Measurements from ENCODE around the gene JMJD1C.

Gene JMJD1C

GRCh38 chr10:63247771-63248170 is 218.0 kb downstream of the JMJD1C start:
- 0 out of 2 replicates have a peak, but pooled peaks cover 4% of the 10 kb centered on the region for H4K20me1 ChIP-seq (ENCODE audit: insufficient read depth, low read length)
- peaks cover 96% of the 10 kb centered on the region for H3K79me2 ChIP-seq (ENCODE audit: low read length)
- H3K9me2 ChIP-seq (replicated peaks; ENCODE audit: insufficient read depth, low read length) = no peaks in the 10 kb centered on the region

GRCh38 chr10:63246356-63246755 is 219.4 kb downstream of the JMJD1C start:
- H3K27me3 ChIP-seq (replicated peaks; ENCODE audit: insufficient read depth, low read length) = no peaks in the 10 kb centered on the region
- no peaks in the 10 kb centered on the region for H3K9me2 ChIP-seq (replicated peaks; ENCODE audit: insufficient read depth, low read length)
- H3K9me3 ChIP-seq (replicated peaks; ENCODE audit: insufficient read depth, low read length) = no peaks in the 10 kb centered on the region
- no peak overlapping the region for H2AFZ ChIP-seq (ENCODE audit: low read length)
- no peak for DNase-seq
- H3K36me3 ChIP-seq (replicated peaks; ENCODE audit: insufficient read depth, low read length) = no peaks in the 10 kb centered on the region
- peaks cover 8% of the 10 kb centered on the region; the same call in 1 of the 2 replicates for H4K20me1 ChIP-seq (ENCODE audit: insufficient read depth, low read length)
- peaks cover 10% of the 10 kb centered on the region for H3F3A ChIP-seq (ENCODE audit: insufficient read depth, low read length)
- H3K4me3 ChIP-seq (ENCODE audit: low read length) = no peak overlapping the region
- H3K27ac ChIP-seq (ENCODE audit: low read length) = no peak overlapping the region
- no peak overlapping the region for H3K9ac ChIP-seq (ENCODE audit: low read length)
- peaks cover 14% of the 10 kb centered on the region for H3K4me1 ChIP-seq (ENCODE audit: low read length)
- peaks cover 96% of the 10 kb centered on the region for H3K79me2 ChIP-seq (ENCODE audit: low read length)
- no peak for TF ChIP-seq EZH2phosphoT487 (IDR thresholded peaks at IDR 0.05; ENCODE audit: low read length)
- no peak for TF ChIP-seq CTCF (IDR thresholded peaks at IDR 0.05; ENCODE audit: low read length)
- no peak for TF ChIP-seq EZH2 (optimal IDR thresholded peaks at IDR 0.05; ENCODE audit: low read depth, low read length)
- no peak overlapping the region for H3K4me2 ChIP-seq (ENCODE audit: low read depth, low read length)

More at GRCh38 chr10:63247771-63248170, 218.0 kb downstream of the JMJD1C start:
- Histone ChIP-seq H3K9me3 (replicated peaks; ENCODE audit: insufficient read depth, low read length) (no peaks in the 10 kb centered on the region), H3K36me3 (replicated peaks; ENCODE audit: insufficient read depth, low read length) (no peaks in the 10 kb centered on the region), H2AFZ (ENCODE audit: low read length) (no peak overlapping the region), H3K4me2 (ENCODE audit: low read depth, low read length) (no peak overlapping the region), H3K27ac (ENCODE audit: low read length) (no peak overlapping the region), H3K4me3 (ENCODE audit: low read length) (no peak overlapping the region), H3K9ac (ENCODE audit: low read length) (no peak overlapping the region), H3F3A (ENCODE audit: insufficient read depth, low read length) (no peaks in the 10 kb centered on the region), H3K27me3 (replicated peaks; ENCODE audit: insufficient read depth, low read length) (no peaks in the 10 kb centered on the region), H3K4me1 (ENCODE audit: low read length) (peaks cover 6% of the 10 kb centered on the region; the same call in 1 of the 2 replicates)
- TF ChIP-seq CTCF (IDR thresholded peaks at IDR 0.05; ENCODE audit: low read length) = no peak
- no peak for TF ChIP-seq EZH2 (optimal IDR thresholded peaks at IDR 0.05; ENCODE audit: low read depth, low read length)
- no peak for TF ChIP-seq EZH2phosphoT487 (IDR thresholded peaks at IDR 0.05; ENCODE audit: low read length)
- DNase-seq = no peak

GRCh38 chr10:63241841-63242281 is 223.9 kb downstream of the JMJD1C start:
- Histone ChIP-seq H3K36me3 (replicated peaks; ENCODE audit: insufficient read depth, low read length) (no peaks in the 10 kb centered on the region), H2AFZ (ENCODE audit: low read length) (no peak overlapping the region), H3K79me2 (ENCODE audit: low read length) (peaks cover 90% of the 10 kb centered on the region), H3K9me2 (replicated peaks; ENCODE audit: insufficient read depth, low read length) (no peaks in the 10 kb centered on the region), H3K4me1 (ENCODE audit: low read length) (peaks cover 28% of the 10 kb centered on the region), H3K27me3 (replicated peaks; ENCODE audit: insufficient read depth, low read length) (no peaks in the 10 kb centered on the region), H3K4me2 (ENCODE audit: low read depth, low read length) (peak overlapping the region; percentile 66), H3K27ac (ENCODE audit: low read length) (peak overlapping the region; percentile 21; the same call in 1 of the 2 replicates), H3K9ac (ENCODE audit: low read length) (no peak overlapping the region), H4K20me1 (ENCODE audit: insufficient read depth, low read length) (peaks cover 8% of the 10 kb centered on the region; the same call in 1 of the 2 replicates), H3K9me3 (replicated peaks; ENCODE audit: insufficient read depth, low read length) (no peaks in the 10 kb centered on the region), H3F3A (ENCODE audit: insufficient read depth, low read length) (peaks cover 10% of the 10 kb centered on the region), H3K4me3 (ENCODE audit: low read length) (peak overlapping the region; percentile 27)
- TF ChIP-seq EZH2phosphoT487 (IDR thresholded peaks at IDR 0.05; ENCODE audit: low read length) (no peak), EZH2 (optimal IDR thresholded peaks at IDR 0.05; ENCODE audit: low read depth, low read length) (no peak), CTCF (IDR thresholded peaks at IDR 0.05; ENCODE audit: low read length) (no peak)
- DNase-seq = peak; percentile 10

All from MM.1S (cell line).